Measurements from ENCODE around the gene TBX6. TPM values are rescaled to one million over a fixed set of nuclear protein-coding genes. Genes with fewer than 3 reads are reported as not detected.

TBX6 gene
- total RNA-seq, 1 experiment from 2014 or later = 1.4 TPM

GRCh38 chr16:30117768-30118167 lies 26.0 kb upstream of the TBX6 start:
- H3K27me3 ChIP-seq (ENCODE audit: insufficient read depth, low read length) = no peaks in the 10 kb centered on the region
- no peak overlapping the region for H2AFZ ChIP-seq (ENCODE audit: low read depth, low read length, poor library complexity, severe bottlenecking)
- no peak overlapping the region for H3K9ac ChIP-seq (ENCODE audit: low read length)
- no peak for ATAC-seq
- no peak overlapping the region for H3K27ac ChIP-seq (ENCODE audit: low read depth, low read length)
- no peaks in the 10 kb centered on the region for H3K9me3 ChIP-seq (ENCODE audit: control insufficient read depth in 1 of 2, insufficient read depth in 1 of 2, low read depth in 1 of 2, low read length in 2 of 2)
- DNase-seq (ENCODE audit: low read depth, low spot score) = no peak
- no peaks in the 10 kb centered on the region for H4K20me1 ChIP-seq (ENCODE audit: insufficient read depth)
- TF ChIP-seq TCF7L2 (IDR thresholded peaks at IDR 0.05; ENCODE audit: borderline replicate concordance, extremely low read depth, insufficient read depth, insufficient read length) (no peak), MAX (IDR thresholded peaks at IDR 0.05) (no peak), EZH2 (IDR thresholded peaks at IDR 0.05) (no peak), RAD21 (IDR thresholded peaks at IDR 0.05; ENCODE audit: low read depth) (no peak), YY1 (IDR thresholded peaks at IDR 0.05; ENCODE audit: extremely low read depth, insufficient replicate concordance, low read depth, low read length) (no peak), ELF1 (IDR thresholded peaks at IDR 0.05; ENCODE audit: borderline replicate concordance, low read depth) (no peak), EZH2phosphoT487 (IDR thresholded peaks at IDR 0.05; ENCODE audit: borderline replicate concordance) (no peak), ZBTB33 (IDR thresholded peaks at IDR 0.05; ENCODE audit: extremely low read depth, insufficient replicate concordance, low read length) (no peak), SP1 (IDR thresholded peaks at IDR 0.05; ENCODE audit: low read depth) (no peak), ATF3 (IDR thresholded peaks at IDR 0.05) (no peak), CBX3 (IDR thresholded peaks at IDR 0.05; ENCODE audit: low read depth) (no peak)
- peaks cover 20 to 32% of the 10 kb centered on the region in 2 experiments for H3K4me1 ChIP-seq (ENCODE audit: control insufficient read depth in 1 of 2, insufficient read depth in 2 of 2, low read length in 2 of 2)
- intact Hi-C loops (cut with micrococcal nuclease) = no loop called here
- no peak overlapping the region for H3K4me2 ChIP-seq (ENCODE audit: low read length)
- CTCF ChIA-PET = no interaction called here
- H3K9me2 ChIP-seq (ENCODE audit: insufficient read depth) = no peaks in the 10 kb centered on the region
- BruUV-seq (replicated peaks) = no TSS peak
- POLR2A ChIA-PET = no interaction called here
- no peak overlapping the region for H3K4me3 ChIP-seq (replicated peaks in 1 of 2; ENCODE audit: low read depth in 1 of 2, low read length in 2 of 2)
- no peaks in the 10 kb centered on the region for H3K79me2 ChIP-seq (ENCODE audit: insufficient read depth, low read length)
- RAD21 ChIA-PET (ENCODE audit: low non-redundant PET in 1 of 2, low total read pairs in 2 of 2, uncharacterized antibody in 2 of 2, unreplicated experiment in 2 of 2) = no interaction called here
- H3K36me3 ChIP-seq (ENCODE audit: control insufficient read depth in 1 of 2, insufficient read depth in 2 of 2, low read length in 2 of 2) = no peaks in the 10 kb centered on the region; a peak in 1 of 4 replicates

Data from HCT116 (cell line).